Upper lobe of left lung (tissue), 6 donors: ENCODE measurements around the gene PDHB. TPM values are rescaled to one million over a fixed set of nuclear protein-coding genes. Genes with fewer than 3 reads are reported as not detected.
A peak's percentile ranks its signal among the peaks of the same experiment; 100 is the strongest.

Experiments
- ATAC-seq, 2 donors: fragments of 200-7000 bp; cut with Tn5 transposase; one replicate each; pipeline ENCODE4 v1.9.1; 2022; ENCODE audit warnings: mild to moderate bottlenecking in 2 of 2, moderate library complexity in 2 of 2; ENCODE audit not compliant: low FRiP score in 2 of 2
- DNase-seq, 2 donors: peaks; one replicate each; pipeline ENCODE4 v3.0.0-alpha.2; 2019 to 2020
- H3K27ac ChIP-seq, 4 donors: fragments of 200-600 bp; sonication (generic); one replicate each; pipeline ENCODE4 v1.5.1; 2016 to 2019
- H3K27me3 ChIP-seq, 4 donors: fragments of 200-600 bp; sonication (generic); one replicate each; pipeline ENCODE4 v1.5.1; 2017 to 2019
- H3K36me3 ChIP-seq, 4 donors: fragments of 200-600 bp; sonication (generic); one replicate each; pipeline ENCODE4 v1.5.1; 2016 to 2019
- H3K4me1 ChIP-seq, 4 donors: fragments of 200-600 bp; sonication (generic); one replicate each; pipeline ENCODE4 v1.5.1; 2018 to 2019
- H3K4me3 ChIP-seq, 4 donors: fragments of 200-600 bp; sonication (generic); one replicate each; pipeline ENCODE4 v1.5.1; 2017 to 2019; ENCODE audit warnings: mild to moderate bottlenecking in 2 of 4, moderate library complexity in 1 of 4
- H3K9me3 ChIP-seq, 4 donors: fragments of 200-600 bp; sonication (generic); one replicate each; pipeline ENCODE4 v1.5.1; 2018 to 2019
- EP300 ChIP-seq, 4 donors: sonication (generic); formaldehyde crosslinking; IDR thresholded peaks; one replicate each; pipeline ENCODE4 v1.5.1; 2017; ENCODE audit warnings: antibody characterized with exemption in 4 of 4, control low read depth in 2 of 4
- POLR2A ChIP-seq, 4 donors: fragments of 450-650 bp; IDR thresholded peaks; one replicate each; pipeline ENCODE4 v1.5.1; 2016 to 2017; ENCODE audit warnings: antibody characterized with exemption in 4 of 4, mild to moderate bottlenecking in 2 of 4
- POLR2AphosphoS5 ChIP-seq, 2 donors: sonication (generic); formaldehyde crosslinking; IDR thresholded peaks; one replicate each; pipeline ENCODE4 v1.5.1; 2017; ENCODE audit warnings: antibody characterized with exemption in 2 of 2
- WGBS, 2 donors: methylation state at CpG; one replicate each; pipeline ENCODE4 v1.1.5; 2017 to 2018; 5-methylcytosine and 5-hydroxymethylcytosine counted together
- total RNA-seq, 6 donors: library from RNA; depleted of rRNA in 4 of 6; stranded (reverse); fragments of >200 nt in 4 of 6; gene quantifications; one replicate each; pipeline versions ENCODE4 v1.1.0 to v1.2.1, GENCODE V29; 2016 to 2021
- TF ChIP-seq, protein P1 (sequence below), 6 experiments: fragments of 450-650 bp in 4 of 6; fragments of 200-600 bp in 2 of 6; sonication (generic) in 2 of 6; IDR thresholded peaks; one replicate each; pipeline ENCODE4 v1.5.1; 2016 to 2019; ENCODE audit warnings: antibody characterized with exemption in 6 of 6
- donor health status: DM: no; HTN: no; CAD: no; lungs with moderate emphysema.
- donor health status: DM: no; HTN: yes; CAD: no; lungs with severe emphysema.

The PDHB gene
- total RNA-seq, 6 donors from 2014 or later, result 20.4 to 81.4 (median 48.5) TPM

DNA sequence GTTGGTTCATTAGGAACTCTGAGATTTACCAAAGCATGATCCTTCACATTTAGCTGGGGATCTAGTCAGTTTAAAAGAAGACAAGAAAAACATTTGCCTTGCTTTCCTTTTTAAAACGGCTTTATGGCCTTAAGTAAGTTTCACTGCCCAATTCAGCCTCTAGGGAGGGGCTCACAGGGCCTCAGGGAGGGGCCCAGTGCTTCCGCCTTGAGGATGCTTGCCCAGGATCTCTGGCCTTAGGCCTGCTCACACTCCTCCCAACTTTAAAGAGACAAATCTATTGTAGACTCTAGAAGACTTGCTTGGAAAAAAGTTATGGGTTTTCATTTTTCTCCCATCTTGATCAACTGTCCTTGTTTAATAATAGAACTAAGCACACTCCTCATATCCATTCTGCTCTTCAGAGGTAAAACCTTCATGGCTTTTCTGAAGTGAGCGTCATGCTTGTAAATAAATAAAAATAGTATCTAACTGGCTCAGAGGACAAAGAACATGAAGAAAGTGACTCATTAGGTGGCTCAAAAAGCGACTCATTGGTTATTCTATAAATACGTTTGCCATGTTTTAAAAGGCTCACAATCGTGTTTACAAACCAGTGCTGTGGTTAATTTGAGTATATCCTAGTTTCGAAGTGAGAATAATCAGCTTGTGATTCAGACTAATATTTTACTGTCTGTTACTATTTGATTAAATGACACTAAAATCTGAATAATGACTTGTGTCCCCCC lies 13.7 kb downstream of the PDHB start:
- Histone ChIP-seq H3K27ac (peak overlapping the region in 3 of 4 donors; percentile 26 to 67 (median 35)), H3K27me3 (no peaks in the 10 kb centered on the region), H3K4me1 (peaks cover 0 to 13% (median 6%) of the 10 kb centered on the region in 4 donors), H3K4me3 (no peak overlapping the region), H3K36me3 (peaks cover 0 to 45% (median 21%) of the 10 kb centered on the region in 4 donors), H3K9me3 (no peaks in the 10 kb centered on the region)
- ATAC-seq (peak in 1 of 2 donors; percentile 81), DNase-seq (no peak)
- 74 to 79% methylated on average over 7 of the region's 7 CpGs for WGBS, 2 donors
- no peak for TF ChIP-seq POLR2AphosphoS5 (IDR thresholded peaks at IDR 0.05)

DNA sequence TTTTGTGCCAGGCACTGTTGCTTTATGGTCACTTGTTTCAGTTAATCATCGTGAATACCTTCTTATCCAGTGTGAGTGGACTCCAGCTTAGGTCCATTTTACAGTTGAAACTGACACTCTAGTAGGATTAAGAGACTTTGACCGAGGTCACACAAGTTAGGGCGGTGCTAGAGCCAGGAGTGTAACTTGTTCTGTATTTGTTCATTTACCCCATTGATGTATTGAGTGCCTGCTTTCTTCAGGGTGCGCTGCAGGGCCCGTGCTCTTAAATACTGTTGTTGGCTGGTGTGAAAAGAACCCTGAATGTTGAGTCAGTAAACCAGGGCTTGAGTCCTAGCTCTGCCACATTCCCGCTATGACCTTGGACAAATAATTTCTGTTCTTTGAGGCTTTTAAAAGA lies 15.4 kb downstream of the PDHB start:
- no peak for DNase-seq
- H3K9me3 ChIP-seq, result no peaks in the 10 kb centered on the region
- no peak overlapping the region for H3K27ac ChIP-seq
- peaks cover 0 to 29% (median 13%) of the 10 kb centered on the region in 4 donors for H3K36me3 ChIP-seq
- H3K4me3 ChIP-seq, result no peak overlapping the region
- peaks cover 4 to 23% (median 11%) of the 10 kb centered on the region in 4 donors for H3K4me1 ChIP-seq
- TF ChIP-seq EP300 (IDR thresholded peaks at IDR 0.05), result no peak
- TF ChIP-seq POLR2AphosphoS5 (IDR thresholded peaks at IDR 0.05), result no peak
- TF ChIP-seq POLR2A (IDR thresholded peaks at IDR 0.05), result no peak
- TF ChIP-seq, protein P1, sequence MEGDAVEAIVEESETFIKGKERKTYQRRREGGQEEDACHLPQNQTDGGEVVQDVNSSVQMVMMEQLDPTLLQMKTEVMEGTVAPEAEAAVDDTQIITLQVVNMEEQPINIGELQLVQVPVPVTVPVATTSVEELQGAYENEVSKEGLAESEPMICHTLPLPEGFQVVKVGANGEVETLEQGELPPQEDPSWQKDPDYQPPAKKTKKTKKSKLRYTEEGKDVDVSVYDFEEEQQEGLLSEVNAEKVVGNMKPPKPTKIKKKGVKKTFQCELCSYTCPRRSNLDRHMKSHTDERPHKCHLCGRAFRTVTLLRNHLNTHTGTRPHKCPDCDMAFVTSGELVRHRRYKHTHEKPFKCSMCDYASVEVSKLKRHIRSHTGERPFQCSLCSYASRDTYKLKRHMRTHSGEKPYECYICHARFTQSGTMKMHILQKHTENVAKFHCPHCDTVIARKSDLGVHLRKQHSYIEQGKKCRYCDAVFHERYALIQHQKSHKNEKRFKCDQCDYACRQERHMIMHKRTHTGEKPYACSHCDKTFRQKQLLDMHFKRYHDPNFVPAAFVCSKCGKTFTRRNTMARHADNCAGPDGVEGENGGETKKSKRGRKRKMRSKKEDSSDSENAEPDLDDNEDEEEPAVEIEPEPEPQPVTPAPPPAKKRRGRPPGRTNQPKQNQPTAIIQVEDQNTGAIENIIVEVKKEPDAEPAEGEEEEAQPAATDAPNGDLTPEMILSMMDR (IDR thresholded peaks at IDR 0.05), result no peak
- no peak for ATAC-seq
- whole genome bisulfite sequencing, 2 donors, result 61 to 71% methylated on average over 6 of the region's 6 CpGs
- no peaks in the 10 kb centered on the region for H3K27me3 ChIP-seq

DNA sequence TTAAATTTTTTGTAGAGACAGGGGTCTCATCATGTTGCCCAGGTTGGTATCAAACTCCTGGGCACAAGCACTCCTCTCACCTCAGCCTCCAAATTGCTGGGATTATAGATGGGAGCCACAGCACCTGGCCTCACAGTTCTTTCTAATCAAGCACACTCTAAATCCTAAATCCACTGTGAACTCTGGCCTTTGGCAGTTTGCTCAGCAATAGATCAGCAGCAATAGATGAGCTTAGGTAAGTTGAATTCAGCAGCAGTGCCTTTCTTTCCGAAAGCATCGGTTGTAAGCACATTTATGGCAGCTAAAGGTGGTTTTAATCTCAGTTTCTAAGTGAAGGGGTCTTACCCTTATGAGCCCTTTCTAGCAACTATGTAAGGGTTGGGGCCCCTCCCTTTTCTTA lies 16.6 kb downstream of the PDHB start:
- DNase-seq (no peak), ATAC-seq (no peak)
- WGBS, 2 donors, result 95 to 100% methylated on average over 2 of the region's 2 CpGs
- H3K9me3 ChIP-seq, result no peaks in the 10 kb centered on the region
- TF ChIP-seq, protein P1 (IDR thresholded peaks at IDR 0.05), result no peak
- TF ChIP-seq EP300 (IDR thresholded peaks at IDR 0.05) (no peak), POLR2A (IDR thresholded peaks at IDR 0.05) (no peak), POLR2AphosphoS5 (IDR thresholded peaks at IDR 0.05) (no peak)
- peaks cover 4 to 19% (median 9%) of the 10 kb centered on the region in 4 donors for H3K4me1 ChIP-seq
- no peaks in the 10 kb centered on the region for H3K27me3 ChIP-seq
- no peak overlapping the region for H3K27ac ChIP-seq
- peaks cover 0 to 27% (median 14%) of the 10 kb centered on the region in 4 donors for H3K36me3 ChIP-seq
- H3K4me3 ChIP-seq, result no peak overlapping the region

GRCh38 chr3:58416191-58416590 lies 17.4 kb downstream of the PDHB start:
- no peaks in the 10 kb centered on the region for H3K27me3 ChIP-seq
- no peak for TF ChIP-seq EP300 (IDR thresholded peaks at IDR 0.05)
- TF ChIP-seq POLR2AphosphoS5 (IDR thresholded peaks at IDR 0.05), result no peak
- no peak for TF ChIP-seq POLR2A (IDR thresholded peaks at IDR 0.05)
- TF ChIP-seq, protein P1 (IDR thresholded peaks at IDR 0.05), result no peak
- DNase-seq (no peak), ATAC-seq (no peak)
- no peak overlapping the region for H3K27ac ChIP-seq
- peaks cover under 1 to 27% (median 13%) of the 10 kb centered on the region in 4 donors for H3K36me3 ChIP-seq
- peaks cover 4 to 19% (median 9%) of the 10 kb centered on the region in 4 donors for H3K4me1 ChIP-seq
- no peaks in the 10 kb centered on the region for H3K9me3 ChIP-seq
- 79 to 90% methylated on average over 2 of the region's 2 CpGs for WGBS, 2 donors
- H3K4me3 ChIP-seq, result no peak overlapping the region

GRCh38 chr3:58414538-58415197 lies 19.0 kb downstream of the PDHB start:
- Histone ChIP-seq H3K36me3 (peaks cover 5 to 34% (median 21%) of the 10 kb centered on the region in 4 donors), H3K4me3 (no peak overlapping the region), H3K27ac (no peak overlapping the region), H3K4me1 (peaks cover 4 to 16% (median 7%) of the 10 kb centered on the region in 4 donors), H3K9me3 (no peaks in the 10 kb centered on the region), H3K27me3 (no peaks in the 10 kb centered on the region)
- ATAC-seq (peak; percentile 60 to 85), DNase-seq (no peak)
- TF ChIP-seq, protein P1 (IDR thresholded peaks at IDR 0.05), result peak; percentile 50 to 87 (median 80)
- TF ChIP-seq POLR2A (IDR thresholded peaks at IDR 0.05), result no peak
